A673 (cell line): Measurements from ENCODE around the gene DUOXA2. TPM values are rescaled to one million over a fixed set of nuclear protein-coding genes. Genes with fewer than 3 reads are reported as not detected.

Source experiments
- BruUV-seq: library from RNA; stranded (reverse); fragments of 400-500 nt; replicated peaks from 2 replicates; lab custom pipeline; 2021; lab: Mats Ljungman, UMichigan
- CTCF ChIA-PET: fragments of 300-600 bp; sonication (Branson Sonifier 250); formaldehyde crosslinking; loops from one replicate; lab custom pipeline; 2022; ENCODE audit warnings: antibody characterized with exemption; lab: Charles Lee
- POLR2A ChIA-PET: fragments of 300-600 bp; sonication (Branson Sonifier 250); formaldehyde crosslinking; loops from one replicate; lab custom pipeline; 2022; ENCODE audit warnings: antibody characterized with exemption; ENCODE audit not compliant: low non-redundant PET; lab: Charles Lee
- DNase-seq: peaks from one replicate; pipeline ENCODE4 v3.0.0-alpha.2; 2015; ENCODE audit warnings: low spot score
- H3K27ac ChIP-seq: fragments of 200-600 bp; sonication (generic); 2 replicates; pipeline ENCODE4 v1.5.1; 2016; ENCODE audit warnings: mixed run types, low read depth, mild to moderate bottlenecking, mixed read lengths, antibody characterized with exemption, low read length; ENCODE audit not compliant: poor library complexity, severe bottlenecking
- H3K27me3 ChIP-seq: fragments of 200-600 bp; sonication (generic); replicated peaks from 2 replicates; pipeline ENCODE4 v1.6.1; 2017; ENCODE audit warnings: mixed run types, low read depth, mild to moderate bottlenecking, mixed read lengths, antibody characterized with exemption, low read length; ENCODE audit not compliant: insufficient read depth, poor library complexity
- H3K36me3 ChIP-seq: fragments of 200-600 bp; sonication (generic); 2 replicates; pipeline ENCODE4 v1.6.1; 2016; ENCODE audit warnings: mixed run types, mild to moderate bottlenecking, mixed read lengths, antibody characterized with exemption, low read length; ENCODE audit not compliant: insufficient read depth, poor library complexity, severe bottlenecking
- H3K4me1 ChIP-seq: fragments of 200-600 bp; sonication (generic); 2 replicates; pipeline ENCODE4 v1.6.1; 2017; ENCODE audit warnings: mixed run types, mild to moderate bottlenecking, mixed read lengths, antibody characterized with exemption, low read length; ENCODE audit not compliant: insufficient read depth, poor library complexity, severe bottlenecking
- H3K4me3 ChIP-seq: fragments of 200-600 bp; sonication (generic); 2 replicates; pipeline ENCODE4 v1.5.1; 2016; ENCODE audit warnings: low read depth, mixed run types, mild to moderate bottlenecking, mixed read lengths, low read length; ENCODE audit not compliant: poor library complexity, severe bottlenecking
- H3K9me3 ChIP-seq: fragments of 200-600 bp; sonication (generic); 2 replicates; pipeline ENCODE4 v1.6.1; 2016; ENCODE audit warnings: mixed run types, low read depth, mild to moderate bottlenecking, mixed read lengths, antibody characterized with exemption, low read length; ENCODE audit not compliant: poor library complexity, severe bottlenecking
- EZH2 ChIP-seq: fragments of 200-600 bp; sonication (generic); IDR thresholded peaks from 2 replicates; pipeline ENCODE4 v1.6.1; 2017; ENCODE audit warnings: borderline replicate concordance, low read depth, mild to moderate bottlenecking, mixed read lengths, antibody characterized with exemption, low read length; ENCODE audit not compliant: poor library complexity, severe bottlenecking
- intact Hi-C: fragments of 100-400 bp; cut with micrococcal nuclease; formaldehyde crosslinking; loops from one replicate; pipeline ENCODE4 v1.10.0; 2022; ENCODE audit not compliant: unreplicated experiment
- total RNA-seq: library from RNA; stranded (reverse); gene quantifications from 2 replicates; pipeline ENCODE4 v1.2.3, GENCODE V29; 2021
- TF ChIP-seq, protein P1 (sequence below): fragments of 300-800, 200-600 bp; sonication (generic); conservative IDR thresholded peaks from 2 replicates; pipeline ENCODE4 v1.5.1; 2017; ENCODE audit warnings: low read depth, mild to moderate bottlenecking, antibody characterized with exemption, low read length, moderate library complexity, mixed read lengths

DUOXA2 gene
- total RNA-seq, 1 experiment from 2014 or later = not detected

DNA sequence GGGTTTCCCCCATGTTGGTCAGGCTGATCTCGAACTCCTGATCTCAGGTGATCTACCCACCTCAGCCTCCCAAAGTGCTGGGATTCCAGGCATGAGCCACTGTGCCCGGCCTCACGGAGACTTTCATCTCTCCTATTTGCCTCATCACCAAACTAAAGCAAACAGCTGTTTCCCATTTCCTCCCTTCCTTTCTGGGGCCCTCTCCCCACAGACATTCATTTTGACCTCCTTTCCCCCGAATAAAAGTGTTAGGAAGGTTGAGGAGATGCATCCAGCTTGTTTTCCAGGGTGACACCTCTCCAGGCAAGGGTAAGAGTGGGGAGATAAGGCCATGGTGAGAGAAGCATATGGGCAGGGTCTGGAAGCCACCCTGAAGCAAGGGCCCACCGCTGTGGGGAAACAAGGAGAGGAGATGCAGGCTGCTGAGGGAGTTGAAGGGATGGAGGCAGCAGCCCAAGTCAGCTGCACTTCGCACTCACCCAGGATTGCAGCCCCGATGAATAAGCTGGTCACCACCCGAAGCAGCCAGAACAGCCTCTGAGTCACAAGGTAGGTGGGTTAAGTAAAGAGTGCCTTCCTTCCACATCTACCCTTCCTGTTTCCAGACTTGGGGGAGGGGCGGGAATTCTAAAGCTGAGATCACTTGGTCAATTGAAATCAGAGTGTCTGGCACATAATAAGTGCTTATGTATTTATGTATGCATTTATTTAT, 7.7 kb downstream of the DUOXA2 start:
- POLR2A ChIA-PET = no interaction called here
- DNase-seq = no peak
- TF ChIP-seq, protein P1, sequence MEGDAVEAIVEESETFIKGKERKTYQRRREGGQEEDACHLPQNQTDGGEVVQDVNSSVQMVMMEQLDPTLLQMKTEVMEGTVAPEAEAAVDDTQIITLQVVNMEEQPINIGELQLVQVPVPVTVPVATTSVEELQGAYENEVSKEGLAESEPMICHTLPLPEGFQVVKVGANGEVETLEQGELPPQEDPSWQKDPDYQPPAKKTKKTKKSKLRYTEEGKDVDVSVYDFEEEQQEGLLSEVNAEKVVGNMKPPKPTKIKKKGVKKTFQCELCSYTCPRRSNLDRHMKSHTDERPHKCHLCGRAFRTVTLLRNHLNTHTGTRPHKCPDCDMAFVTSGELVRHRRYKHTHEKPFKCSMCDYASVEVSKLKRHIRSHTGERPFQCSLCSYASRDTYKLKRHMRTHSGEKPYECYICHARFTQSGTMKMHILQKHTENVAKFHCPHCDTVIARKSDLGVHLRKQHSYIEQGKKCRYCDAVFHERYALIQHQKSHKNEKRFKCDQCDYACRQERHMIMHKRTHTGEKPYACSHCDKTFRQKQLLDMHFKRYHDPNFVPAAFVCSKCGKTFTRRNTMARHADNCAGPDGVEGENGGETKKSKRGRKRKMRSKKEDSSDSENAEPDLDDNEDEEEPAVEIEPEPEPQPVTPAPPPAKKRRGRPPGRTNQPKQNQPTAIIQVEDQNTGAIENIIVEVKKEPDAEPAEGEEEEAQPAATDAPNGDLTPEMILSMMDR = no peak
- TF ChIP-seq EZH2 = no peak

DNA sequence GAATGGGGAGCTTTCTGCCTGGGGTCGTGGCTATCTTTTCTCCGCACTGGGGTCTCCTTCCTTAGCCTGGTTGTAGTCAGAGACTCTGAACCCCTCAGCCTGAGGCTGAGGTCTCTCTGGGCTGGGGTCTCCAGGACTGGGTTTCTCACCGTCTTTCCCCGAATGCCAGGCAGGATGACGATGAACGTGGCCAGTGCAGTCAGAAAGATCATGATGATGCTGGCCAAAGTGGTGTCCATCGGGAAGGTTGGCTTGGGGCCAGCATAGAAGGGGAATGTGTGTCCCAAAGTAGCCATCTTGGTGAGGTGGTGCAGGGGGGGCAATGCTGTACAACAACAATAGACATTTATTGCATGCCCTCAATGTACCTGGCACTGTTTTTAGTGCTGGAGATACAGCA, 8.6 kb downstream of the DUOXA2 start:
- no peak for TF ChIP-seq EZH2
- TF ChIP-seq, protein P1 = no peak
- Histone ChIP-seq H3K27ac (no peak overlapping the region), H3K9me3 (no peaks in the 10 kb centered on the region), H3K4me3 (no peak overlapping the region), H3K27me3 (no peaks in the 10 kb centered on the region), H3K36me3 (no peaks in the 10 kb centered on the region), H3K4me1 (peaks cover 3% of the 10 kb centered on the region)
- BruUV-seq = no TSS peak
- ChIA-PET POLR2A (no interaction called here), CTCF (no interaction called here)
- no peak for DNase-seq
- intact Hi-C loops = no loop called here

More for the DNA sequence above, 7.7 kb downstream of the DUOXA2 start:
- Histone ChIP-seq H3K4me3 (no peak overlapping the region), H3K36me3 (no peaks in the 10 kb centered on the region), H3K9me3 (no peaks in the 10 kb centered on the region), H3K27me3 (no peaks in the 10 kb centered on the region), H3K27ac (no peak overlapping the region), H3K4me1 (peaks cover 4% of the 10 kb centered on the region)
- intact Hi-C loops = no loop called here
- CTCF ChIA-PET = no interaction called here
- BruUV-seq = no TSS peak

DNA sequence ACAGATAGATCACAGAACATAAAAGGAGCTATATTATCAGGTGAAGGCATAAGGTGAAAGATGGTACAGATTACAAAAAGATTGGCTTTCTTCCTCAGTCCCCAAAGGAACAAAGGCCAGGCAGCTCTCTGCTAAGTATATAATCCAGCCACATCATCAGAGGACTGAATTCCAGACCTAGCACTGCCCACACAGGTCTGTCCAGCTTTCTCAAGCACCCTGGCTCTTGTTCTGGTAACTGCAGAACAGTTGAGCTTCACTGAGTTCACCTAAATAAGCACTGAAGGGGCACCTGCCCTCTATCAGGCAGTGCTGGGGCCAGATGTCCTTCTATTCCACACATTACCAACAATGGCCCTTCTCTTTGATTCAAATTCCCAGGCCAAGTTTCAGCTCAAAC, 9.3 kb downstream of the DUOXA2 start:
- no peak for DNase-seq
- Histone ChIP-seq H3K4me1 (no peaks in the 10 kb centered on the region), H3K36me3 (no peaks in the 10 kb centered on the region), H3K9me3 (no peaks in the 10 kb centered on the region), H3K27ac (no peak overlapping the region), H3K27me3 (no peaks in the 10 kb centered on the region), H3K4me3 (no peak overlapping the region)
- no TSS peak for BruUV-seq
- ChIA-PET POLR2A (no interaction called here), CTCF (no interaction called here)
- no peak for TF ChIP-seq EZH2
- TF ChIP-seq, protein P1 = no peak
- intact Hi-C loops = no loop called here
